GM19328 (cell line): Measurements from ENCODE around the gene TDP2.
"Not testable (repeated sequence)": the region's sequence is repeated elsewhere in the genome, so short reads cannot be mapped to it uniquely, and the experiment has no call there.

Source experiments
- ATAC-seq: cut with Tn5 transposase; IDR thresholded peaks from one replicate; pipeline ENCODE4 v1.9.1; 2021; ENCODE audit warnings: mild to moderate bottlenecking, moderate library complexity; ENCODE audit not compliant: unreplicated experiment

Gene TDP2

DNA sequence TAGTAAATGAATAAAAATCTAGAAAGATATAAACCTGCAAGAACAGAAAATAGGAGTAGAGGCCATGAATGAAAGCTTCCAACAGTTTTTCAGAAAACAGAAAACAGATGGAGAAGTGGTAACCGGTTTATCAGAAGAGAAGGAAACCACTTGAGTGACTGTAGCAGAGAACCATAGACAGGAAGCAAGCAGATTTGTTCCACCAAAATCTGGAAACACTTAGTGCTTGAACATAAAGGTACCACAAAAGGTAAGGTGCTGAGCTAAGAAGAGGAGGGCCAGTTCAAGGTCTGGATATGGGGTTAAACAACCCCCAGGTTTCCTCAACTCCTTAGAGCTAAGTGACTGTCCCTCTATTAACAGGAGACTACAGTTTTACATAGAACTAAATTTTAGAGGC, 11.5 kb downstream of the TDP2 start:
- ATAC-seq = no peak

DNA sequence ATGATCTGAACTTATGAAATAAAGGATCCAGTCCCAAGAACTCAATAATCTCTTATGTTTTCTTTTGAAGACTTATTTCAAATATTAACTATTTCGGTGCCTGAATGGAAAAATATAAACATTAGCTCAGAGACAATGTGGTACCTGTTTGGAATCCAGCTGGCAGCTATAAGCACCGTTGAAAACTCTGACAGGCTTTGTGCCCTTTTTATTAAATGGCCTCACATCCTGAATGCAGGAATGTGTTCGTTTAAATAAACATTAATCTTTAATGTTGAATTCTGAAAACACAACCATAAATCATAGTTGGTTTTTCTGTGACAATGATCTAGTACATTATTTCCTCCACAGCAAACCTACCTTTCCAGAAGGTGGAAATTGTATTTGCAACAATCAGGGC, 16.3 kb downstream of the TDP2 start:
- ATAC-seq = no peak

GRCh38 chr6:24649691-24650090, 17.0 kb downstream of the TDP2 start:
- ATAC-seq = no peak

DNA sequence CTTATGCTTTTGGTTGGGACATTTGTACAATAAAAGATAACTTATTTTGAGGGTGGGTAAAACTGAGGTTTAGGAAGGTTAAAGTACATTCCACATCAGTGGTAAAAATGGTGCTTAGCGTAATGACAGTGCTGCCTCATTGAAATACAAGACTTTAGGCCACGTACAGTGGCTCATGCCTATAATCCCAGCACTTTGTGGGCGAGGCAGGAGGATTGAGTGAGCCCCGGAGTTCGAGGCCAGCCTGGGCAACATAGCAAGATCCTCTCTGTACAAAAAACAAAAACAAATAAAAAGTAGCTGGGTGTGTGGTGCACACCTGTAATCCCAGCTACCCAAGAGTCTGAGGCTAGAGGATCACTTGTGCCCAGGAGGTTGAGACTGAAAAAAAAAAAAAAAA, 18.4 kb downstream of the TDP2 start:
- no peak for ATAC-seq

DNA sequence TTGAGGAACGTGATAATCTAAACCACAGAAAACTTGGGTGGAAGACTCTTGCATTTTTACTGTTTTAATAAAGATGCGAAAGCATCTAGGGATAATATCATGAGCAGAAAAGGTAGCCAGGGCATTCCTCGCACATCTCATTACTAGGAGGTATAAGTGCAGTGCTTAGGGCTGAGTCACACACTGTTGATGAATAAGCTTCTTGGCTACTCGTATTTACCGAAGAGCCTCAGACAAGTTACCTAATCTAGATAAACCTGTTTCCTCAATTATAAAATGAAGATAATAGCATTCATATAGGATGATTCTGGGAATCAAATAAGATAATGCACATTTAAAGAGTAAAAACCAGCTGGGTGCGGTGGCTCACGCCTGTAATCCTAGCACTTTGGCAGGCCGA, 19.9 kb downstream of the TDP2 start:
- no peak for ATAC-seq

GRCh38 chr6:24644377-24644776, 22.3 kb downstream of the TDP2 start:
- no peak for ATAC-seq

GRCh38 chr6:24643920-24644319, 22.8 kb downstream of the TDP2 start:
- ATAC-seq = no peak

DNA sequence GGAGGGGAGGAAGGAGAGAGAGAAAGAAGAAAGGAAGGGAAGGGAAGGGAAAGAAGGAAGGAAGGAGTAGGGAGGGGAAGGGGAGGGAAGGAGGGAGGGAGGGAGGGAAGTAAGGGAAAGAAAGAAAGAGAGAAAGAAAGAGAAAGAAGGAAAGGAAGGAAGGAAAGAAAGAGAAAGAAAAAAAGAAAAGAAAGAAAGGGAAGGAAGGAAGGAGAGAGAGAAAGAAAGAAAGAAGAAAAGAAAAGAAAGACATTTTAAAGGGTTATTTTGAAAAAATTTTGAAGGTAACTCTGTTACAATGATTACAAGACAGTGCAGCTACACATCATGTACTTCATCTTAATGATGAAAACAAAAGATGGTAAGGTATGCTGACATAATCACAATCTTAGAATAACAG, 24.6 kb downstream of the TDP2 start:
- ATAC-seq = no peak

GRCh38 chr6:24640631-24641030, 26.1 kb downstream of the TDP2 start:
- ATAC-seq = not testable (repeated sequence)

- ATAC-seq = no peak
Measured at GRCh38 chr6:24640166-24640565, 26.5 kb downstream of the TDP2 start.

DNA sequence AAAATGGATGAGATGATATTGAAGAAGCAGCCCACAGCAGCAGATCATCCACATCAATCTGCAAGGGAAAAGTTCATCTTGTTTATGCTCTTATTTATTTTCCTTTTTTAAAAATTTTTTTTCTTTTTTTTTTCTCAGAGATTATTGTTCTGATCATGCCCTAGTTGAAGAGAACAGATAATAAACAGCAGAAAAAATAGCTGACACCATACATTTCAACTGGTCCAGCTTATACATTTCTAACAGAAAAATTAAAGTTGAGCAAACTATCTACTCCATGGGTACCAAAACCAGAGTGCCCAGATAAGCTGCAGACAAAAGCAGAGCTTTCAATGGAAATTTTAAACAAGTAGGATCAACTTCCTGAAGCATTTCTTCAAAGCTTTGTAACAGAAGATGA, 30.0 kb downstream of the TDP2 start:
- ATAC-seq = no peak

DNA sequence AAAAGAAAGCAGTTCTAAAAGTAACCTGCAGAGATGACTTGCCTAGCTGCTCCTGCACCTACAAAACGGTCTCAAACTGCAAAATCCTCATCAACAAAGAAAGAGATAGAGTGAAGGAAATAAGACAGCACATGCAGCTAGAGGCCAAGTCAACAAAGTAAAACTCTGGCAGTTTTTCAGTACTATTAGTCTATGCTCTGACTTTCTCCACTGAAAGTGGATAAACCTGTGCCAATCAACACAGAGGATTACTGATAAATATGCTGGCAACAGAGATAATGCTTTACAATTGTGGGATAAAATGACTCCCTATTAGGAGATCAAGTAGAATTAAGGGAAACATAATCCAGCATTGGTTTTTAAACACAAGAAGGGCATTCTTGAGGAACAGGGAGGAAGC, 34.1 kb downstream of the TDP2 start:
- no peak for ATAC-seq

GRCh38 chr6:24631671-24632070, 35.0 kb downstream of the TDP2 start:
- ATAC-seq = no peak

- no peak for ATAC-seq
Measured at GRCh38 chr6:24630856-24631505, 35.7 kb downstream of the TDP2 start.

DNA sequence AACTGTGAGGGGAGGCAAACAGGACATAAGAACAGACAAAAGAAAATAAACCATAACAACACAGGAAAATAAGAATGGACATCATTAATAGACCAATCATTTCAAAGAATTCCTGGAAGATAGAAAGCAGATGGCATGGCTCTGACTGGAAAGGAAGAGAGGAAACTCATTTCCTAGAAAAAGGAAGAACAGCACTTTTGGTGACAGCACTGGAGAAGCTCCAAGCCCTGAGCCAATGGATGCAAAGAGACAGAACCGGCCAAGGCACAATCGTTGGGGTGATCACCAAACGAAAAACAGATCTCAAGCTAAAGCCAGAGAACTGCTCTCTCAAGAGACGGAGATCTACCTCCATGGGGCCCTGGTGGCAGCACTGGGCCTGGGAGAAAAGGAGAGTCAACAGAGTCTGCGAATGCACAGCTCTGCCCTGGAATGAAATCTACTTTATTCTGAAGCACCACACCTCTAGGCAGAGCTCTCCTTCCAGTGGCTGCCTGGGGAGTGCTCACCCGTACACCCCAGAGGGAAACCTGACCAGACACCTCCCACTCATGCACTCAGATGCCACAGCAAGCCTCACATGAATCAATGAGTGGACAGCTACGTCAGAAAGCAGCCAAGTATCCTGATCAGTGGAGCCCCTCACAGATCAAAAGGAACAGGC, 44.9 kb downstream of the TDP2 start:
- ATAC-seq = no peak

GRCh38 chr6:24620637-24621036, 46.1 kb downstream of the TDP2 start:
- ATAC-seq = no peak

DNA sequence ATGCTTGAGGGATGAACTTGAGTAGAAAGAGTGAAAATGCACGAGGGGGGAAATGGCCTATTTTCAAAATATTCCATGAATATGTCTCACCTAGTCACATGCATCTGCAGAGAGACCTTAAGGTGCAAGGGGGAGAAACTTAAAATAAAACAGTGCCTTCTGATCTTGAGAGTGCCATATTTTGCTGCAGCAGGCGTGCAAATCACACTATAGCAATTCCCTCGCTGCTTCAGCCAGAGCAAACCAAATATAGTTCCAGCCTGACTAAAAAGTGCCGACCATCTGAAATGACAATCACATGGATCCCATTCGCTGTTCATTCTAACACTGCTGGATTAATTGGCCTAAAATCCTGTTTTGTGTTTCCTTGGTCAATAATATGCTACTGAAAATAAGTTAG, 47.0 kb downstream of the TDP2 start:
- no peak for ATAC-seq

- ATAC-seq = no peak
Measured at GRCh38 chr6:24614648-24615047, 52.1 kb downstream of the TDP2 start.

DNA sequence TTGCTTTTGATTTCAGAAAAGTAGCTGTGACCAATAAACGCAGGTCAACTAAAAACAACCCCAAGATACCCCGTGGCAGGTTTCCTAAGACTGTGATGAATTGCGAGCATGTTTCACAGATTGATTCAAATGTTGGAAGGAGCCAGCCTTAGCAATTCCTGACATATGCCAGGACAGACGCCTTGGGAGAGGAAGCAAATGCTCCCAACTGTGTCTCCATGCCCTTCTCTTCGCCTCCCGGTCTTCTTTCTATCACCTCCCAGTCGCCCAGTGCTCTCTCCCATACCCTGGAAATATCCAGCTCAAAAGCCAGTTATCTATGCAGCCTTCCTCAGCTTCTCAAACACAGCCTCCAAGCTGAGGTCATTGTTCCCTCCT, 52.7 kb downstream of the TDP2 start:
- no peak for ATAC-seq

DNA sequence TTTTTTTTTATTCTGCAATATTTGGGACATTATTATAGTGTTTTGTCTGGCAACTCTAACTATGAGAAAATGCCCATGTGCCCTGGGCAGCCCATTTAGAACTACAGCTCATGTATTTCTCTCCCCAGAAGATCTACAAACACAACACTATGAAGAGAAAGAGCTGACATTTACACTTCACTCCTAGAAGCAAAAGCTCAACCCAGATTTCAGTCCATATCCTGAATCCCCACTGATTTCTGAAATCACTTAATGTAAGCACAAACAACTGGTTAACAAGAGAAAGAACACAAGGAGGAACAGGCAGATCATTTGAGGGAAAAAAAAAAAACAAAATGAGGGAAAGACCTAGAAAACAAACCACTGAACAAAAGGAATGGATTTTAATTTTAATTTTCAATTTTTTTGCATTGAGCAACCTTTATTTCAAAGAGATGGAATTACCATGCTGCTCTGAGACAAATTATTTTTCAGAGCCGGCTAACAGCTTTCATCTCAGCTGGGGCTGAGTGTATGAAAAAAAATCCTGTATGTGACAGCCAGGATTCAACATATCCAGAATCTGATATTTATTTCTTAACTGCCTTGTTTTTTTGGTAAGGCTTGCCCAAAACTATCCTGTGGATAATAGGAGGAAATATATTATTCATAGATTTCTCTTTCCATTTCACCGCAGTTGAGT, 53.2 kb downstream of the TDP2 start:
- ATAC-seq = no peak

GRCh38 chr6:24610672-24611071, 56.0 kb downstream of the TDP2 start:
- no peak for ATAC-seq

- no peak for ATAC-seq
Measured at GRCh38 chr6:24607310-24608105, 59.2 kb downstream of the TDP2 start.
